ENCODE measurements around the gene KLHL40.

Gene KLHL40

GRCh38 chr3:42701371-42702065, 16.2 kb downstream of the KLHL40 start:
- DNase-seq (ENCODE audit: insufficient read length, low spot score) (peak; percentile 62), FAIRE-seq (no peak)

GRCh38 chr3:42702066-42702951, 17.0 kb downstream of the KLHL40 start, which contains the start of gene HHATL:
Gene HHATL (minus strand): TSS chr3:42702798. CDS start chr3:42700826, 1,972 bp downstream.
- no peak for DNase-seq (ENCODE audit: insufficient read length, low spot score)
- FAIRE-seq: no peak

GRCh38 chr3:42702982-42703694, 17.8 kb downstream of the KLHL40 start:
- no peak for FAIRE-seq
- DNase-seq (ENCODE audit: insufficient read length, low spot score): no peak

GRCh38 chr3:42703695-42704025, 18.3 kb downstream of the KLHL40 start:
- FAIRE-seq (no peak), DNase-seq (ENCODE audit: insufficient read length, low spot score) (no peak)

- no peak for DNase-seq (ENCODE audit: insufficient read length, low spot score)
- FAIRE-seq: no peak
These were observed 19.0 kb downstream of the KLHL40 start for GRCh38 chr3:42704136-42704841.

- DNase-seq (ENCODE audit: insufficient read length, low spot score) (no peak), FAIRE-seq (no peak)
These were observed 19.9 kb downstream of the KLHL40 start for GRCh38 chr3:42705058-42705767.

- no peak for FAIRE-seq
- DNase-seq (ENCODE audit: insufficient read length, low spot score): no peak
These were observed 20.7 kb downstream of the KLHL40 start for GRCh38 chr3:42705962-42706585.

GRCh38 chr3:42706721-42707619, 21.6 kb downstream of the KLHL40 start:
- FAIRE-seq: no peak

GRCh38 chr3:42707620-42708355, 22.5 kb downstream of the KLHL40 start:
- FAIRE-seq (peak; percentile 4), DNase-seq (ENCODE audit: insufficient read length, low spot score) (no peak)

More at GRCh38 chr3:42706721-42707619, 21.6 kb downstream of the KLHL40 start:
- no peak for DNase-seq (ENCODE audit: insufficient read length, low spot score)

GRCh38 chr3:42708611-42709151, 23.3 kb downstream of the KLHL40 start:
- DNase-seq (ENCODE audit: insufficient read length, low spot score): no peak
- FAIRE-seq: no peak

- FAIRE-seq (no peak), DNase-seq (ENCODE audit: insufficient read length, low spot score) (no peak)
These were observed 24.3 kb downstream of the KLHL40 start for GRCh38 chr3:42709621-42710020.

GRCh38 chr3:42710323-42711021, 25.1 kb downstream of the KLHL40 start:
- FAIRE-seq (no peak), DNase-seq (ENCODE audit: insufficient read length, low spot score) (no peak)

GRCh38 chr3:42711491-42712343, 26.4 kb downstream of the KLHL40 start:
- FAIRE-seq (no peak), DNase-seq (ENCODE audit: insufficient read length, low spot score) (no peak)

- DNase-seq (ENCODE audit: insufficient read length, low spot score) (no peak), FAIRE-seq (no peak)
These were observed 27.0 kb downstream of the KLHL40 start for GRCh38 chr3:42712344-42712648.

GRCh38 chr3:42712688-42713372, 27.5 kb downstream of the KLHL40 start:
- FAIRE-seq: no peak
- no peak for DNase-seq (ENCODE audit: insufficient read length, low spot score)

GRCh38 chr3:42713747-42714146, 28.4 kb downstream of the KLHL40 start:
- no peak for DNase-seq (ENCODE audit: insufficient read length, low spot score)
- FAIRE-seq: no peak
